Ovary (tissue), 3 donors: ENCODE measurements around the gene OR52B2.

ENCODE experiments used
- EP300 ChIP-seq: sonication (generic); formaldehyde crosslinking; IDR thresholded peaks from one replicate; pipeline ENCODE4 v1.6.1; 2017; ENCODE audit warnings: antibody characterized with exemption
- POLR2A ChIP-seq: fragments of 450-650 bp; IDR thresholded peaks from one replicate; pipeline ENCODE4 v1.6.1; 2017; ENCODE audit warnings: antibody characterized with exemption, mild to moderate bottlenecking, moderate library complexity
- TF ChIP-seq, protein P1 (sequence below), 3 donors: fragments of 450-650 bp in 2 of 3; fragments of 200-600 bp in 1 of 3; IDR thresholded peaks; one replicate each; pipeline versions ENCODE4 v1.5.1 to v1.8.0; 2016 to 2022; ENCODE audit warnings: antibody characterized with exemption in 3 of 3, mild to moderate bottlenecking in 1 of 3
- donor health status: DM: no; HTN: no; CAD: no.

DNA sequence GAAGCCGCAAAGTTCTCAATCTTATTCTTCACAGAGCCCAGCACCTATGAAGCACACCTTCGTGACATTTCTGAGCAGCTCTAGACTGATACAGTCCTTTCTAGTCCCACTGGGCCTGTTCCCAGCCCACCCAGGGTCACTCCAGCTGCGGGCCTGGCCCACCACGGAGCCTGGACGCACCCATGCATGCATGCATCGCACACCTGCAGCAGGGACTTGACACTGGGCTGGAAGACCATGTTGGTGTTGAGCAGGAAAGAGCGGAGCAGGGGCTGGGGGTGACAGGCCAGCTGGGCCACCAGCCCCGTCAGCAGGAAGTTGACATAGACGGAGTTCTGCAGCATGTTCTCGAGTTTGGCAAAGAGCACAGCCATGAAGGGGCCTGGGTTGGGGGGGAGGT, 44.4 kb upstream of the OR52B2 start:
- TF ChIP-seq POLR2A = no peak
- TF ChIP-seq, protein P1, sequence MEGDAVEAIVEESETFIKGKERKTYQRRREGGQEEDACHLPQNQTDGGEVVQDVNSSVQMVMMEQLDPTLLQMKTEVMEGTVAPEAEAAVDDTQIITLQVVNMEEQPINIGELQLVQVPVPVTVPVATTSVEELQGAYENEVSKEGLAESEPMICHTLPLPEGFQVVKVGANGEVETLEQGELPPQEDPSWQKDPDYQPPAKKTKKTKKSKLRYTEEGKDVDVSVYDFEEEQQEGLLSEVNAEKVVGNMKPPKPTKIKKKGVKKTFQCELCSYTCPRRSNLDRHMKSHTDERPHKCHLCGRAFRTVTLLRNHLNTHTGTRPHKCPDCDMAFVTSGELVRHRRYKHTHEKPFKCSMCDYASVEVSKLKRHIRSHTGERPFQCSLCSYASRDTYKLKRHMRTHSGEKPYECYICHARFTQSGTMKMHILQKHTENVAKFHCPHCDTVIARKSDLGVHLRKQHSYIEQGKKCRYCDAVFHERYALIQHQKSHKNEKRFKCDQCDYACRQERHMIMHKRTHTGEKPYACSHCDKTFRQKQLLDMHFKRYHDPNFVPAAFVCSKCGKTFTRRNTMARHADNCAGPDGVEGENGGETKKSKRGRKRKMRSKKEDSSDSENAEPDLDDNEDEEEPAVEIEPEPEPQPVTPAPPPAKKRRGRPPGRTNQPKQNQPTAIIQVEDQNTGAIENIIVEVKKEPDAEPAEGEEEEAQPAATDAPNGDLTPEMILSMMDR (IDR thresholded peaks at IDR 0.05) = no peak
- no peak for TF ChIP-seq EP300
